Transverse colon (tissue), 3 donors: ENCODE measurements around the gene CCL16.

Source experiments
- POLR2A ChIP-seq: fragments of 450-650 bp; IDR thresholded peaks from one replicate; pipeline ENCODE4 v1.6.1; 2016; ENCODE audit warnings: antibody characterized with exemption, mild to moderate bottlenecking, moderate library complexity
- TF ChIP-seq, protein P1 (sequence below), 5 experiments: fragments of 200-600 bp in 3 of 5; fragments of 450-650 bp in 2 of 5; sonication (generic) in 3 of 5; IDR thresholded peaks; 1 replicate in 2 of 5; 2 replicates in 3 of 5; pipeline ENCODE4 v1.5.1; 2016 to 2017; ENCODE audit warnings: antibody characterized with exemption in 5 of 5, inconsistent platforms in 3 of 5, mild to moderate bottlenecking in 2 of 5, moderate library complexity in 1 of 5

- TF ChIP-seq, protein P1, sequence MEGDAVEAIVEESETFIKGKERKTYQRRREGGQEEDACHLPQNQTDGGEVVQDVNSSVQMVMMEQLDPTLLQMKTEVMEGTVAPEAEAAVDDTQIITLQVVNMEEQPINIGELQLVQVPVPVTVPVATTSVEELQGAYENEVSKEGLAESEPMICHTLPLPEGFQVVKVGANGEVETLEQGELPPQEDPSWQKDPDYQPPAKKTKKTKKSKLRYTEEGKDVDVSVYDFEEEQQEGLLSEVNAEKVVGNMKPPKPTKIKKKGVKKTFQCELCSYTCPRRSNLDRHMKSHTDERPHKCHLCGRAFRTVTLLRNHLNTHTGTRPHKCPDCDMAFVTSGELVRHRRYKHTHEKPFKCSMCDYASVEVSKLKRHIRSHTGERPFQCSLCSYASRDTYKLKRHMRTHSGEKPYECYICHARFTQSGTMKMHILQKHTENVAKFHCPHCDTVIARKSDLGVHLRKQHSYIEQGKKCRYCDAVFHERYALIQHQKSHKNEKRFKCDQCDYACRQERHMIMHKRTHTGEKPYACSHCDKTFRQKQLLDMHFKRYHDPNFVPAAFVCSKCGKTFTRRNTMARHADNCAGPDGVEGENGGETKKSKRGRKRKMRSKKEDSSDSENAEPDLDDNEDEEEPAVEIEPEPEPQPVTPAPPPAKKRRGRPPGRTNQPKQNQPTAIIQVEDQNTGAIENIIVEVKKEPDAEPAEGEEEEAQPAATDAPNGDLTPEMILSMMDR (IDR thresholded peaks at IDR 0.05): no peak
- TF ChIP-seq POLR2A: no peak
Observed at GRCh38 chr17:35981246-35981645, at the start of gene CCL16.
